ENCODE data around the gene NPNT.

DNA sequence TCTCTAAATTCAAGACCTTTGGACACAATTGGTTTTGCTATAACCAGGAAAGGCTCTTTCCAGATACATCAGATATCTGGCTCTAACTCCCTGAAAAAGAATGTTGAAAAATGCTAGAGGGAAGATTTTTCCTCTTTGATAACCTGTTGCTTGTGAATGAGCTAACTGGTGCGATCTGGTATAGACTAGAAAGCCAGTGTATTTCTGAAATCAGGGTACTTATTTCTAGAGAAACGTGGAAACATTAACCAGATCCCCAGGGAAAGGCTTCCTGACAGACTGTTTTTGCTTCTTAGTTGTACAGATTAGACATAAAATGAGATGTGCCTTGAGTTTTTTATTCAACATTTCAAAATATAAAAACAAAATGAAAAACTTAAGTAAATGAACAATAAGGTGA is 107.7 kb downstream of the NPNT start:
- TF ChIP-seq, protein P1, sequence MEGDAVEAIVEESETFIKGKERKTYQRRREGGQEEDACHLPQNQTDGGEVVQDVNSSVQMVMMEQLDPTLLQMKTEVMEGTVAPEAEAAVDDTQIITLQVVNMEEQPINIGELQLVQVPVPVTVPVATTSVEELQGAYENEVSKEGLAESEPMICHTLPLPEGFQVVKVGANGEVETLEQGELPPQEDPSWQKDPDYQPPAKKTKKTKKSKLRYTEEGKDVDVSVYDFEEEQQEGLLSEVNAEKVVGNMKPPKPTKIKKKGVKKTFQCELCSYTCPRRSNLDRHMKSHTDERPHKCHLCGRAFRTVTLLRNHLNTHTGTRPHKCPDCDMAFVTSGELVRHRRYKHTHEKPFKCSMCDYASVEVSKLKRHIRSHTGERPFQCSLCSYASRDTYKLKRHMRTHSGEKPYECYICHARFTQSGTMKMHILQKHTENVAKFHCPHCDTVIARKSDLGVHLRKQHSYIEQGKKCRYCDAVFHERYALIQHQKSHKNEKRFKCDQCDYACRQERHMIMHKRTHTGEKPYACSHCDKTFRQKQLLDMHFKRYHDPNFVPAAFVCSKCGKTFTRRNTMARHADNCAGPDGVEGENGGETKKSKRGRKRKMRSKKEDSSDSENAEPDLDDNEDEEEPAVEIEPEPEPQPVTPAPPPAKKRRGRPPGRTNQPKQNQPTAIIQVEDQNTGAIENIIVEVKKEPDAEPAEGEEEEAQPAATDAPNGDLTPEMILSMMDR (IDR thresholded peaks at IDR 0.05): no peak
- no peak for TF ChIP-seq POLR2AphosphoS5 (IDR thresholded peaks at IDR 0.05)
- TF ChIP-seq POLR2A (IDR thresholded peaks at IDR 0.05): no peak
